Coronary artery (tissue), 2 donors: ENCODE measurements around the gene CEP104.

Experiments
- DNase-seq: peaks from one replicate; pipeline ENCODE4 v3.0.0-alpha.2; 2017; ENCODE audit warnings: low spot score
- H3K27ac ChIP-seq, 2 donors: fragments of 200-600 bp; sonication (generic); one replicate each; pipeline ENCODE4 v1.5.1; 2016 to 2019
- H3K4me3 ChIP-seq: fragments of 200-600 bp; sonication (generic); 2 replicates; pipeline ENCODE4 v1.5.1; 2016; ENCODE audit warnings: mild to moderate bottlenecking, moderate library complexity
- TF ChIP-seq, protein P1 (sequence below): fragments of 200-600 bp; sonication (generic); IDR thresholded peaks from one replicate; pipeline ENCODE4 v1.5.1; 2019; ENCODE audit warnings: antibody characterized with exemption

Gene CEP104

DNA sequence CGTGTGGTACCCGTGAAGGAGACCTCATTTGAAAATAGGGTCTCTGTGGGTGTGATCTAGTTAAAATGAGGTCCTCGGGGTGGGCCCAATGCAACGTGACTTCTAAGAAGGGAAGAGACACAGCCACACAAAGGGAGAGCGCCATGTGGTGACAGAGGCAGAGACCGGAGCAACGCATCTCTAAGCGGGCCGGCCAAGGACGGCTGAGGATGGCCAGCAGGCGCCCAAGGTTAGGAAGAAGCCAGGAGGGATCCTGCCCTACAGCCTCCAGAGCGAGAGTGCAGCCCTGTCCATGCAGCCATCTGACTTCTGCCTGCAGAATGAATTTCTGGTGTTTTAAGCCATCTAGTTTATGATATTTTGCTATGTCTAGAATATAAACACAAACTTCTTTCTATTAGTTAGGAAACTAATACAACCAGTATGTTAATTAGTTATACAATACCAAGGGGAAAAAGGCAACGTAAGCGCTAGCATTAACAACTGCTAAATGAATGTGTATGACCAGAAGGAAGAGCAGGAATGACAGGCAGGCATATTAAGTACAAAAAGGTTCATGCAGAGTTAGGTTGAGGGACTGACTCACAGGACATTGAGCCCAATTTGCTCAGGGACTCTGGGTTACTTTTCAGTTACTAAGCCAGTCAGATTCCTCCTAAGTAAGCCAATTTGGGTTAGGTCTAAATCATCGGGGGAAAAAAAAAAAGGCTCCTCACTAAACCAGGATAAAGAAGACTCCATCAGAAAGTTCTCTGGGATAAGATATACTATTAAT, 4.1 kb downstream of the CEP104 start:
- H3K4me3 ChIP-seq = no peak overlapping the region
- TF ChIP-seq, protein P1, sequence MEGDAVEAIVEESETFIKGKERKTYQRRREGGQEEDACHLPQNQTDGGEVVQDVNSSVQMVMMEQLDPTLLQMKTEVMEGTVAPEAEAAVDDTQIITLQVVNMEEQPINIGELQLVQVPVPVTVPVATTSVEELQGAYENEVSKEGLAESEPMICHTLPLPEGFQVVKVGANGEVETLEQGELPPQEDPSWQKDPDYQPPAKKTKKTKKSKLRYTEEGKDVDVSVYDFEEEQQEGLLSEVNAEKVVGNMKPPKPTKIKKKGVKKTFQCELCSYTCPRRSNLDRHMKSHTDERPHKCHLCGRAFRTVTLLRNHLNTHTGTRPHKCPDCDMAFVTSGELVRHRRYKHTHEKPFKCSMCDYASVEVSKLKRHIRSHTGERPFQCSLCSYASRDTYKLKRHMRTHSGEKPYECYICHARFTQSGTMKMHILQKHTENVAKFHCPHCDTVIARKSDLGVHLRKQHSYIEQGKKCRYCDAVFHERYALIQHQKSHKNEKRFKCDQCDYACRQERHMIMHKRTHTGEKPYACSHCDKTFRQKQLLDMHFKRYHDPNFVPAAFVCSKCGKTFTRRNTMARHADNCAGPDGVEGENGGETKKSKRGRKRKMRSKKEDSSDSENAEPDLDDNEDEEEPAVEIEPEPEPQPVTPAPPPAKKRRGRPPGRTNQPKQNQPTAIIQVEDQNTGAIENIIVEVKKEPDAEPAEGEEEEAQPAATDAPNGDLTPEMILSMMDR = no peak
- H3K27ac ChIP-seq = no peak overlapping the region
- no peak for DNase-seq

DNA sequence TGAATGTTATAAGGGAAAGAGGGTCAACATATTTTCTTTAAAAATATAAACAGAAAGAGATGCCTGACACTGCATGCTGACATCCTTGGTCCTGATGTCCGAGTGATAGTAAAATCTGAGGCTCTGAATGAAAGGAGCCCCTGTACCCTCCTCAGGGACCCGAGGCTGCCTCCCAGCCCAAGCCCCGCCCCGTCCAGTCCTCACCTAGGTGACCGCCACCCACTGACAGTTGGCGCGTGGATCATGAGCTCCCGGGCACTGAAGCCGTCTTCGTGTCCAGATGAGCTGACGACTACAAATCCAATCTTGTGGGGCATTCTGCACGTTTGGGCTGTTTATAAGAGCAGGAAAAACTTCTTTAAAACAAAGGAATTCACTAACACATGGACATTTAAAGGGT, 4.9 kb downstream of the CEP104 start:
- TF ChIP-seq, protein P1 = no peak
- DNase-seq = no peak
- Histone ChIP-seq H3K4me3 (no peak overlapping the region), H3K27ac (no peak overlapping the region)

DNA sequence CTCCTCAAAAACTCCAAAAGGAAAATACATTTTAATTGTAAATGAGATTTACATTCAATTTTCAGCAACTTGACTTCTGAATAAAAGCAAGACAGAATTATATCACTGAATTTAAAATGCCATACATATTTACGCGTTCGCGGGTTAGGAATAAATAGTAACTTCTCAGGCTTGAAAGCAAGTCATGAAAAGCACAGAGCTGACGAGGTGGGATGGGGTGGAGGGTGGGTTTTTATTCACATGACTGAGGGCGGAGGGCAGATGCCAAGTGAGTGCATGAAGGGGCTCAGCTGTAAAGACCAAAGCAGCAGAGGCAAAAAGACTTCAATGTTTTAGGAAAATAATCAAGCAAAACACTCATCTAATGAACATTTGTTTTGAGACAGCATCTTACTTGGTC, 5.7 kb downstream of the CEP104 start:
- H3K27ac ChIP-seq = no peak overlapping the region
- no peak overlapping the region for H3K4me3 ChIP-seq
- TF ChIP-seq, protein P1 = no peak
- DNase-seq = no peak

GRCh38 chr1:3850857-3851256, 6.2 kb downstream of the CEP104 start:
- no peak for DNase-seq

DNA sequence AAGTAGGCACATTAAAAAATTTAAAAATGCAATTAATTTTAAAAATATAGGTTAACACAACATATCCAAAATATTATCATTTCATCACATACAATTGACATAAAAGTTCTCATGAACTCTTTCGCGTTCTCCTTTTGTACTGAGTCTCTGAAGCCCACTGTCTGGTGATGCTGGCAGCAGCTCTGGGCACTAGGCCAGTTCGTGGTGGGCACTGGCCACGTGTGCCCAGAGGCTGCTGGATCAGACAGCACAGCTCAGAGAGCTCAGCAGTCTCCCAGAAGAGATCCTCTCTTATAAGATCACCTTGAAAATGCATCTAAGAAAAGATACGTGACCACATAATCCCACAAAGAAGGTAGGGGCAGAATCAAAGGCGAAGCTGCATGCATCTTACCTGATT, 9.9 kb downstream of the CEP104 start:
- TF ChIP-seq, protein P1 = no peak
- no peak overlapping the region for H3K4me3 ChIP-seq
- H3K27ac ChIP-seq = no peak overlapping the region
- no peak for DNase-seq

More at GRCh38 chr1:3850857-3851256, 6.2 kb downstream of the CEP104 start:
- Histone ChIP-seq H3K27ac (no peak overlapping the region), H3K4me3 (no peak overlapping the region)
- TF ChIP-seq, protein P1 = no peak

DNA sequence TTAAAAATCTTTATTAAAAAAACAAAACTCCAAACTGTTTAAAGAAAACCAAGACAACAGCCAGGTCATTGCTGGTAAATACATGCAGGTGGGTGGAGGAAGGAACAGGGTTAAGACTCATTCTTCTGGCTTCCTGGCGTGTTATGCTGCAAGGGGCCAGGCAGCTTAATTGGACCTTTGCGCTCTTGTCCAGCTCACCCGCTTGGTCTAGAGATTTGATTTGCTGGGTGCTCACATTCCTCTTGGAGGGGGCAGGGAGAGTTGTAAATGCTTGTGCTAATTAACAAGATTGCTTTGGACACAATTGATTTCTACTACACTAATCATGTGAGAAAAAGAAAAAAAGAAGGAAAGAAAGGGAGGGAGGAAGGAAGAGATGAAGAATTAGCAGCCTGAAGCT, 10.5 kb downstream of the CEP104 start:
- TF ChIP-seq, protein P1 = no peak
- DNase-seq = no peak
- Histone ChIP-seq H3K4me3 (no peak overlapping the region), H3K27ac (no peak overlapping the region)

DNA sequence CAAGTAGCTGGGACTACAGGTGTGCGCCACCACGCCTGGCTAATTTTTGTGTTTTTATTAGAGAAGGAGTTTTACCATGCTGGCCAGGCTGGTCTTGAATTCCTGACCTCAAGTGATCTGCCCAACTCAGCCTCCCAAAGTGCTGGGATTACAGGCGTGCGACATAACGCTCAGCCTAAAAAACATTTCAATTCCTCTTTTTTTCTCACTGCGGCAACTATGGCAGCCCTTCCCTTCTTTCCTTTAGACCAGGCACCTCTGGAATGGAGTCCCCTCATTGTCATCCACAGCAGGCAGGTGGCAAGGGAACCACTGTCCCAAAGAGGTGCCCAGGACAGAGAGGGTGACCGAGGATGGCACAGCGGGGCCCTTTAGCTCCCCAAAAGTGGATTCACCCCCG, 14.1 kb downstream of the CEP104 start:
- DNase-seq = no peak
- TF ChIP-seq, protein P1 = no peak
- Histone ChIP-seq H3K27ac (no peak overlapping the region), H3K4me3 (no peak overlapping the region)
